MV-4-11 (cell line): ENCODE measurements around the gene BRINP1.

Source experiments
- DNase-seq: peaks from one replicate; lab custom pipeline; 2025; lab: John Stamatoyannopoulos, UW

The BRINP1 gene

DNA sequence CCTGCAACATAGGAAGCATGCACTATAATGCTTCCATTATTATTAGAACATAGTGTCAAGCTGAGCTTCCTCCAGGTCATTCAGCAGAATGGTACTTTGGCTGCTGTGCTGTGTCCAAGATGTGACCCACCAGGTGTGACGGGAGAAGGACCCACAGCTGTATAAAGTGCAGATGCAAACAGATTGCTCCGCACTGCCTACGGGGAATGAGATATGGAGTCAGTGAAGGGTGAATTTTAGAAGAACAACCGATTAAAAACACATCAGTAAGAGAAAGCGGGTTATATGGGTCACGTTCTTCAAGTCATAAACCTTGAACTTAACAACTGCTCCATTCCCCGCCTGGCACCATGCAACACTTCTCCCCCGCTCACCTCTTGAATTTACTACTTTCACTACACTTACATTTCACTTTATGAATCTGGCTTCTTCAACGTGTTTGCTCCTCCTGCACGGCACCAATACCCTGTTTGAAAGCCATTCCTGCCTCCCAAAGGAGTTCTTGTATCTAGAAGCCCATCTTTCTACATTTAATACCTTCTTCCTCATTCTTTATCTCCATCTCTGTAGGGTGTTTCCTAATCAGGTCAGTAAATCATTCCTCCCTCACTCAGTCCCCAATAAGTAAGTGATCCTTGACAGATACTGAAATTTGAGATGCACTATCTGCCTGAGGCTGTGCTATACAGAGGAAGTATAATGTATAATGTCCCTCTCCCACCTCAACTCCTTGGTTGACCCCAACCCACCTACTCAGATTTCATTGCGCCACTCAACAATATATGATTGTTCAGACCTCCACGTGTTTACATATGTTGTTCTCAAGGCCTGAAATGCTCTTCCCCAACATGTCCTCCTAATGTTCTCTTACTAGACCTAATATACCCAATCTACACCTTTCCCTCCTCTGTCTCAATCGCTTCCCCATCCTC lies 25.9 kb downstream of the BRINP1 start:
- no peak for DNase-seq

DNA sequence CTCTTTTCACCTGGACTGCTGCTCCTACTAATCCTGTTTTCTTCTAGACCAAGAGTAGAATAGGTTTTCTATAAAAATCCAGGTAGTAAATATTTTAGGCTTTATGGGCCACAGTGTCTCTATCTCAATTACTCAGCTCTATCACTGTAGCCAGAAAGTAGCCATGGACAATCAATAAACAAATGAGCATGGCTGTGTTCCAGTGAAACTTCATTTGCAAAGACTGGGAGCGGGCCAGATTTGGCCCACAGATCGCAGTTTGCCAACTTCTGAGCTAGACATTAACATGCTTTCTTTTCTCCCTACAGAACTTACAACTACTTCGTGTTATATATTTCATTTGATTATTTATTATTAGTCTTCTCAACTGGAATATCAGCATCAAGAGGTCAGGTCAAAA lies 30.2 kb downstream of the BRINP1 start:
- DNase-seq: no peak

DNA sequence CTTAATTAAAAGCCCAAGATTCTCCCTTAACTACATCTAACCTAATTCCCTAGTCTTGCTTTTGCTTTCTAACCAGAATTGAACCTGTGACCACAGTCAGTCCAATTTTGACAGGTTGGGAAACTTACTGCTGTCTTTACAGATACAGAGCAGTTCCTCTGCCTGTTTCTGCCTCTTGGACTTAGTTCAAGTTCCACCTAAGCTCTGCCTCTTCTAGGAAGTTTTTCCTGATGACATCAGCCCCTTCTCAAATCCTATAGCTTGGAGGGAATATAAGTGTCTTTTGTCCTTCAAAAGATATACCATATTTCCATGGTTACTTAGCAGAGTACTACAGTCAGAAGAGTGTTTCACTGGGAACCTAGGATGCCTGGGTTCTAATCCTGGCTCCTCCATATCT lies 31.7 kb downstream of the BRINP1 start:
- DNase-seq: no peak

DNA sequence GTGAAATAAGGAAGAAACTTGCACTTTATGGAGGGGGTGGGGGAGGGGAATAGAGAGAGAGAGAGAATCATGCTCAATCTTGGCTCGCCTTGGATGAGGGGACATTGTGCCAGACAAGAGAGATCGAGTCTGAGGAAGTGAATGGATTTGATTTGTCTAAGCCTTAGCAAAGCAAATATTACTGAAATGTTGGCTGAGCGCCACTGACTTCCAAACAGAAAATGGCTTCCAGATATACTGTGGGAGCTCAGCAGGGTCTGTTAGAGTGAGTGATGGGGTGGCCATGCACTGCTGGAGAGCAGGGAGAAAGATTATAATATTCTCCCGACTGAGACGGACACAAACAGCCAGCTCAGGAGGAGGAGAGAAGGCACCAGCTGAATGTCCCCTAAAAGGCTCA lies 34.5 kb downstream of the BRINP1 start:
- DNase-seq: no peak

DNA sequence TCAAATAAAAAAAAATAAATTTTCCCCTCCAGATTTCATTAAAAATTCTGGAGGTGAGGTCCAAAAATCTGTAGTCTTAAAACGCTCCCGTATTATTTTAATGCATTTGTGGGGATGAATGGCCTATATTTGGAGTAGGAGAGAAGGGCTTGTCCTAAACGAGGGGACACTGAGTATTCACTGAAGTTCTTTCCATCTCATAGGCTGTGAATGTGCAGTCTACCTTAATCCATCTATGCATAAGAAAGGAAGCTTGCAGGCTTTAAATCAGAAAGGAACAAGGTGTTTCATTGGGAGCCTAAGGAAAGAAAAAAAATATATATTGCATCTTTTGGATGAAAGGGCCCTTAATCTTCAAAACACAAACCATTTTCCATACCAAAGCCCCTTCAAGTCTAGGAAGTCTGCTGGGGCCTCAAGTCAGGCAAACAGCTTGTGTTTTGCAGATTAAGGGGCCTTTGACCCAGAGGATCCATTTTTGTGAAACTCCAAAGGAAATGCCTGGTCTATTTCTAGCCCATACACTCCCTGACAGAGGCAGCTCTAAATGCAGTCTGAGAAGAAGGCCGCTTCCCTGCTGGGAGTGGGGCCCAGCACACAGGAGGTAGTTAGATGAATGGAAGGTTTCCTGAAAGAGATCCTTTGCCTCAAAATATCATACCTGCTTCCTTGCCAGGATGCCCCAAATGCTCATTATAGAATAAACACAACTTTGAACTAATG lies 35.6 kb downstream of the BRINP1 start:
- DNase-seq: no peak

DNA sequence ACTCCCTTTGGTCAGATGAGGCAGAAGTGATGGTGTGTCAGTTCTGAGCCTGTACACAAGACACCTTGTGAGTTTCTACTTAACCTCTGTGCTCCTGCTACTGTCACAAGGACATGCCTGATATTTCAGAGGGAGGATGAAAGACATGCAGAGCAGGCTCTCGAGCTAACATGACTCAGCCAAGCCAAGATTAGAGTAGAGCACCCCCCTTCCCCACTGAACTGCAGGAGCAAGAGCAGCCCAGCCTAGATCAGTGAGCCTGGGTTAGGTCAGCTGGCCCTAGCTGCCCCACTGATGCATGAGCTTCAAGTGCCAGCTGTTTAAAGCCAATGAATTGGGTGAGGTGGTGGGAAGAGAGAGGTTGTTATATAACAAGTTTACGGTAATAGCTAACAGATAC lies 36.7 kb downstream of the BRINP1 start:
- DNase-seq: no peak

DNA sequence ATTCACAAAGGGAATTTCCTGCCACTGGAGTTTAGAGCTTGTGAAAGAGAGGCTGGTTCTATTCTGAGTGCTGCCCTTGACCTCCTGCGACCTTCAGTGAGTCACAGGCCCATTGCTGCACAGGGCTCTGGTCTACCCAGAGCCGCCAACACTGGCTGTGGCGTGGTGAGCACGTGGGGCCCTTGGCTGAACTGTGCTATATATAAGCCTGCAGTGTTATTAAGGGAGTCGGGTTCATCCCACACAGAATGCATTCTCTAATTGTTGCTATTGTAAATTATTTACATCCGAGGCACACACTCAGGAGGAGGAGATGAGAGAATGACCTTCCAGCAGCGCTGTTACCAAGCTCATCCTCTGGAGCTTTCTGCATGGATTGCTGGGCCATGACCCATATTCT lies 47.1 kb downstream of the BRINP1 start:
- DNase-seq: peak; percentile 67

DNA sequence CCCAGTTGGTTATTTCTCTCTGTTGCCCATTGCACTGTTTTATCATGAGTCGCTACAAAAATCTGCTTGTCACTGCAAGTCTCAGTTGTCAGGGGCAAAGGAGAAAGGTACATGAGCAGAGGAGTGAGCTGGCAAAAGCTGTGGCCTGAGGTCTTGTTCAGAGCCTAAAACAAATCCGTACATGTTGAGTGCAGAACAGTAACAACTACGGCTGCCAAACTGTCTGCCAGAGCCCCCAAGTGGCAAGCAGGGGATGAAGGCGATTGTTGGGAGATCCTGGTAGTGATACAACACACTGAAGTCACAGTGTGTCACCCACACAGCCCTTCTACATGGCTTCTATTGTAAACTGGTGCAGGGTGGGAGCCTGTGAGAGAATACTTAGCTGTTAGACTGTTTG lies 50.9 kb downstream of the BRINP1 start:
- no peak for DNase-seq

DNA sequence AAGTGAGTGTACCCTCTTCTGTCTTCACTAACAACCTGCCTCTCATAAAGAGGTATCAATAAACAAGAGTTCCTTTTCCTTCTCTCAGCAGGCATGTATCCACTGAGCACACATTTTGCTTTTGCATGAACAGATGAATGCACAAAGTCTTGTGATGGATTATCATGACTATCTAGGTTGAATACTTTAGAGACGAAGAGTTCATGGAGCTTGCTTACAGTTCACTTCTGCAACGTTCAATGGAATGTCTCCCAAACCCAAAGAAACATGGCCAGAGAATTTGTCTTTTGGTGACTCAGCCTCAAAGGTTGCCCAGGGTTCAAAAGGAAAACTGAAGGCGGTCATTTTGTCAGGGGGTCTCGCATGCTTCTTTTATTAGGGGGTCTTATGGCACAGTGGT lies 55.4 kb downstream of the BRINP1 start:
- DNase-seq: no peak

DNA sequence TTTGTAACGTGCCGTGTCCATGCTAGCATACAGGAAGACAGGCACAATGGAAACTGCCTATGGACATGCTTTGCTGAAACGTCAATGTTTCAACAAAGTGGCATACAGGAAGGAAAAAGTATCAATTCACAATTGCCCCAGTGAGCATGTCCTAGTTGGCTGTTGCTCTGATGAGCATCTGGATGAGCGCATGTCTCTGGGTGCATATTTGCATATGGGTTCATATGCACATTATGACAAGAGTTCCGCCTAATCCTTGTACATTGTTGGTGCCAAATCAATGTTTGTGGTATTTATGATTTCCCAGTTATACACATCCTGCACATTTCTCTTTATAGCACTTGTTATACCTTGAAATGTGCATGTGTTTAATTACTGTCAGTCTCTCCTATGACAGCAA lies 58.5 kb downstream of the BRINP1 start:
- no peak for DNase-seq

DNA sequence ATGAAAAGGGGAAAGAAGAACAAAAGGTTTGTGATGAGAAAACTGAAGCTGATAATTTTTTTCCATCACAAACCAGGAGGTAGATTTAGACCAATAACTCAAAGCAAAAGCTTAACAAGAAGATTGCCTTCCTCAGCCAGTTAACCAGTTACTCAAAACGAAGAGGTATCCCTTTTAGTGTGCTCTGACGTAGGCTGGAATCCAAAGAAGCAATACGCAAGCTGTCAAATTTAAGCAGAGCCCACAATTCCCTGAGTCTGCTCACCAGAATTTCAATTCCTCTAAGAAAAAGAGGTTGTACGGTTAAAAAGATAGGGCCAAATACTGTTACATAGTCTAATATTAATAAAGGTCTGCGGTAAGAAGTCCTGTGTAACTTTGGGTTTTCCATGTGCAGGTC lies 61.8 kb downstream of the BRINP1 start:
- DNase-seq: no peak

DNA sequence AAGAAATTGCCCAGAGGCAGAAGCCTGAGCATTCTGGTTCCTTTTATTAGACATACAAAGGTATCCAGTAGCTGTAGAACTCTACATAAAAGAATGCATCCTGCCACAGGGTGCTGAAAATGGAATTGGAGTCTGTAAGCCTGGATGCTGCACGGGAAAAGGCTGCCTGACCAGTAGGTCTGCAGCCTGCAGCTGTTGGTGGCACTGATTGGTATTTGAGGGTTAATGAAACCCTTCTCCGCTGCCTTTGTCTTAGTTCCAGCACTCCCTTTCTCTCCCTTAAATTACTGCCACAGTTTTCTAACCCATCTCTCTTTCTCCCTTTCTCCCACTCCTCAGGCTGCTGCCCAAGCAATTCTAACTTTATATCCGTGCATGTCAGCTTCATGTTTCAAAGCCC lies 64.7 kb downstream of the BRINP1 start:
- DNase-seq: no peak

DNA sequence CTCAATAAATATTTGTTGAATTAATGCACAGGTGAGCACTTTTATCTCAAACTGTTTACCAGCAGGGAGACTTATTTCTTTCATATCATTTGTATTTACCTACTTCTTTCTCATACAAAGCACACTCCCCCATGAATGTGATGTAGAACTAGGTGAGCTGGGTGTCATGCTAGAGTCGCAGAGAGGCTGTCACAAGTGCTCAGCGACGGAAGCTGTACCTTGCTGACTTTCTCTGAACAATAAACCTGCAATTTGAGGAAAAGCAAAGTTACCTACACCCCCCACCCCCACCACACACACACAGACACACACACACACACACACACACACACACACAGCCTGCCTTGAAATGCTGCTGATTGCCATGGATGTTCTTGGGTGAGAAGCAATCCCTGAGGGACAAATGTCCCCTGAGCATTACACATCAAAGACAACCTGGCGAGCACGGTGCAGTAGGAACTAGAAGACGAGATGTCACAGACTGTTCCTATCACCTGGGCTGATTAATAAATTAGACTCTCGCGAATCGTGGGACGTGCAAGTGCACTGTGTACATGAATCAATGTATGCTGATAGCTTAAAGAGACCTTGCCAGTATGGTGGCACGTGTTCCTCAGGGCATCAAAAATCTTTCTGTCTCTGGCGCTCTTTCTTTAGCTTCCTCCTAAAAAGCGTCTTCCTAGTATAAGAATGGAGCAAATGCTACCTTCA lies 66.1 kb downstream of the BRINP1 start:
- DNase-seq: no peak

DNA sequence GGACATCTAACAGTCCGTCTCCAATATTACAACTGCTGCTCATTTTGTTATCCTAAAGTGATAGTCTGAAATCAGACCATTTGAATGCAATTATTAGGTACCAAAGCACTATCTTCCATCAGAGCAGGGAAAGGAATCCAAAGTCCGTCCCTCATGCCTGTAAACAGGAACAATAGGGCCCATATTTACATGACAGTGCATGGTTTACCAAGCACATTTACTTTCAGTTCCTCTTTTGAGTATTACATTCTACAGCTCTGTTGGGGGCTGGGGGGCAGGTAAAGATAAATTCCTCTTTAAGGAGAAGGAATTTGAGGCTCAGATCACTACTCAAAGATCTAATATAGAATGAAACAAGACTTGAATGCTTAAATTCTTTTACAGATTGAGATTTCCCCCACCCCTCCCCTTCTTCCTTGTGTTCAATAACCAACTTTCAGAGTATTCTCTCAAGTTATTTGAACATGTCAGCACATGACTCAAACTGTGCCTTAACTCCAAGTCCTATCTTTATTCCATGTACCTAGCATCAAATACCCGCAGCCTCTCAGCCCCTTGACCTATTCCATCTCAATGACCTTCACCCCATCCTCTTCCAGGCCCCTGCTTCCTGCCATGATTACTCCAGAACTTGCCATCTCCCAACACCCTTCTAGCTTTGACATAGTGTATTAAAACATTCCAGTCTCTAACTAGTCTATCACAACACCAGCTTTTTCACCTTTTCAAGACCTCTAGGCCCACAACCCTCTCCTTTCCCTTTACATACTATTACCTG lies 71.0 kb downstream of the BRINP1 start:
- DNase-seq: peak; percentile 54

DNA sequence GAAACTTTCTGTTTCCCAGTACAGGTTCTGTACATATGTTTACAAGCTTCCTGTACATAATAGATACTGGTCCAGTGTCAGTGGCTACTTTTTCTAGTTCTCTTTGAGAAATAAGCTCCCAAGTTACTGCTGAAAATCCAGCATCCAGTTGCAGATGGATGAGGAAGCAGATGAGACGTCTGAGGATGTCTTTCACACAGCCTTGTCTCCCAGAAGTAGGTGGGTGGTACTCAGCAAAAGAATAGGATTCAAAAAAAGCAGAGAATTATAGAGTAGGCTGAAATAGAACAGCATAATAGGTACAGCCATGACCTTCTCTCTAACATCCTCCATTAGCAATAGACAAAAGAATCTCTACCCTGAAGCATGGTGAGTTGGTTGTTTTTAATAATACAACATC lies 77.7 kb downstream of the BRINP1 start:
- DNase-seq: no peak

DNA sequence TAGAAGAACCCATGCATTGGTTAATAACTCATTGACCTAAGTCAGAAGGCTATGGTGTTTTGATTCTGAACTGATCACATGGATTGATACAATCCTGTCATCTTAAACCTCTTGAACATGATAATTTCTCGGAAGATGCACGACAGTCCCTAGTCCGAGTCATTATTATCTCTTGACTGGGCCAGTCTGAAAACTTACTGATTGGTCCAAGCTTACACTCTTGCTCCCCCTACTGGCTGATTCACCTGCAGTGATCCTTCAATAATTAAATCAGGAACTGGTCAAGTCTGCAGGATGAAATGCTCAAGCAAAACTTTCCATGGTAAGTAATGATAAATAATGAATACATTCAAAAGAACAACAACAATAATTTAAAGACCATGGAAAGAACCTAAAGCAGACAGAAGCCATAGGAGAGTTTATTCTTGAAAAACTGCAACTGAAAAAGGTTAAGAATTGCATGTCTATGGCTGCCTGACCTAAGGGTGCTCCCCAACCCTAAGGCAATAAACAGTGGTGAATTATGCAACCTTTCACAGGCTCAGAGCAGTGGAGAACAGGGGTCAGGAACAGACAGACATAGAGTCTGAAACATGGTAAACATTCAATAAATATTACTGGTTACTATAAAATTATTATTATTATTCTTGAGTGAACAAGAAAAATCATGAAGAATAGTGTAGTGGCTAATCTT lies 79.3 kb downstream of the BRINP1 start:
- DNase-seq: peak; percentile 59

DNA sequence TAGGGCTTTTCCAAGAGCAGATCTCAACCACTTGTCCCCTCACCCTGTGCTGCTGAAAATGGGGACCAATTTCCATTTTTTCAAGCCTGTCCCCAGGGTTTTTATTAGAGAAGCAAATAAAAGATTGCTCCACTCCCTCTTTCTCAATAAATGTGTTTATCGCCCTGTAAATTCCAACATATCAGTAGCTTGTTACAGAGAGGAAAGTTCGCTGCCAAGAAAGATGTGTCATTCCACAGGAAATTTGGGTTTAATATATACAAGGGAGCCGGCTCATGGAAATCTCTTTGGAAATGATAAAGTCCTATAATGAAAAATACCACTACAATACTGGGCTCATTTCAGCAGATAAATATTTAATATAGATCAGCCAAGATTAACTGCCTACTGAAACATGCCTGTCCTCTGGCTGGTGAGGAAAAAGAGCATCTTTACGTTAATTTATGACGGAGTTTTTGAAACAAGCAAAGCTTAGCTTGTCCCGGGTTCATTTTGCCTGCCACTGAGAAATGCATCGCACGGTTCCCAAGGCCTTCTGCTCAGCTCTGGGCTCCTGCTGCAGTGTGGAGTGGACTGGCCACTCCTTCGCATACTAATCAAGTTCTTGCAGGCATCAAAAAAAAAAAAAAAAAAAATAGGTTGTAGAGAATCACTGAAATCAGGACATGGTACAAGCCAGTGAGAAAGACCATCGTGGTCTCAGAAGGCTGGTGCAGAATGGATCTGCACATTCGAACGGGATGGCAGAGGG lies 84.5 kb downstream of the BRINP1 start:
- no peak for DNase-seq

DNA sequence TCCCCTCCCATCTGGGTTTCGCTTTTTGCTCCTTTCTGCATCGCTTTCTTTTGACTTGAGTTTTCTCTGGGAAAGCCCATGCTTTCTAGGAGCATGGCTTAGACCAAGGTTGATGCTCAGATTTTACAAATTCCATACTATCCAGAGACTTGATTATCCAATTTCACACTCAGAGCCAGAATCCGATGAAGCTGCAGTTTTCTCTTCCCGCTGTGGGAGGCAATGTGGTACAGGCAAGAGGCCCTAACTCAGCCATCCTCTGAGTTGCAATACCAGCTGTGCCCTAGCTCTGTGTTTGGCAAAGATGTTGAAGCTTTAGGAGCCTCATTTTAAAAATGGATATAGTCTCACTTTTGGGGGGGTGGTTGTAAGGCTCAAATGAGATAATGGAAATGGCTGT lies 85.1 kb downstream of the BRINP1 start:
- DNase-seq: no peak

DNA sequence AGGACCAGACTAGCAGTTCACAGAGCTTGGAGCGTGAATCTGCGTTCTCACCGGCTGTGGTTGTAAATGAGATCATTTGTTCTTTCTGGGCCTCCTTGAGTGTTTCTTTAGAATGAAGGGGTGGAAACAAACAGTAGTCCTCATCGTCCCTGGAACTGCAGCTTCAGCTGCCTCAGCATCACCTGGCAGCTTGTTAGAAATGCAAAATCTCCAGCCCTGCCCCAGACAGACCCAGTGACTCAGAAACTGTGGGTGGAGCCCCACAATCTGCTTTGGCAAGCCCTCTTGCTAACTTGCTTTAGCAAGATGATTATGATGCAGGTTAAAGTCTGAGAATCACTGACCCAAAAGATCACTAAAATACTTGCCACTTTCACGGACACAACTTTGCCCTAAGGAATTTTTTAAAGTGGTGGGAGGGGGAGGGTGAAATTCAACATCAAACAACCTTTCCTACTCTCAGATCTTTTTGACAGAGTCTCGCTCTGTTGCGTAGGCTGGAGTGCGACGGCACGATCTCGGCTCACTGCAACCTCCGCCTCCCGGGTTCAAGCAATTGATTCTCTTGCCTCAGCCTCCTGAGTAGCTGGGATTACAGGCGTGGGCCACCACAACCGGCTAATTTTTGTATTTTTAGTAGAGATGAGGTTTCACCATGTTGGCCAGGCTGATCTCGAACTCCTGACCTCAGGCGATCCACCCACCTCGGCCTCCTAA lies 86.0 kb downstream of the BRINP1 start:
- no peak for DNase-seq

DNA sequence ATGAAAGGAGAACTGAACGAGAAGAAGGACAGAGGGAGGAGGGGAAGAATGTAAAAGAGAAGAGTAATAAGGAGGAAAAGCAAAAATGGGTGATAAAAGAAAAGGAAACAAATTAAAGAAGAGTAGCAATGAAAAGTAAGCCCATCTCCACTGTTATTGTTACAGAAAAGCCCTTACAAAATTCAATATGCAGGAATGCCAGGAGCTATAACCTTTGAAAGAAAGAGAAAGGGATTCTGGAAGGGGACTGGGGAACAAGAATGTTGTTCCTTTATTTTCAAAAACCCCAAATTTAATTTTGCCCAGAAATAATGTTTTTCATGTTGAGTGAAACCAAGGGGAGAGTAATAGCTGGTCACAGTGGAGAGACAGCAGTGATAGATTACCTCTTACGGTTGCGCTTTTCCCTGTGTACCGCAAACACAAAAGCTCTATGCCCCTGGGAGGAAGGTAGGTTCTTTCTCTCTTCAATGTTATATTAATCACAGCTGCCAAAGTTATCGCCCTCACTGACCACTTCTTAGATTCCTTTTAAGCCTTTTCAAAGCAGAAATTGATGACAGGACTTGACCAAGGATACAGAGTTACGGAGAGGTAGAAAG lies 86.7 kb downstream of the BRINP1 start:
- no peak for DNase-seq
